DOHH2 (cell line): ENCODE results near the gene PLXNC1.

Source experiments
- CTCF ChIP-seq: fragments of 200-600 bp; sonication (generic); IDR thresholded peaks from one replicate; pipeline ENCODE4 v1.5.1; 2014; ENCODE audit warnings: antibody characterized with exemption, mild to moderate bottlenecking, low read depth, low read length; ENCODE audit not compliant: poor library complexity, severe bottlenecking
- EZH2phosphoT487 ChIP-seq: fragments of 200-600 bp; sonication (generic); IDR thresholded peaks from 2 replicates; pipeline ENCODE4 v1.6.1; 2017; ENCODE audit warnings: borderline replicate concordance, mild to moderate bottlenecking, antibody characterized with exemption, low read length, moderate library complexity, mixed read lengths

GRCh38 chr12:94122591-94122990 is 25.8 kb upstream of the PLXNC1 start:
- TF ChIP-seq CTCF (no peak), EZH2phosphoT487 (no peak)
